Measurements from ENCODE around the gene CCDC50.

DNA sequence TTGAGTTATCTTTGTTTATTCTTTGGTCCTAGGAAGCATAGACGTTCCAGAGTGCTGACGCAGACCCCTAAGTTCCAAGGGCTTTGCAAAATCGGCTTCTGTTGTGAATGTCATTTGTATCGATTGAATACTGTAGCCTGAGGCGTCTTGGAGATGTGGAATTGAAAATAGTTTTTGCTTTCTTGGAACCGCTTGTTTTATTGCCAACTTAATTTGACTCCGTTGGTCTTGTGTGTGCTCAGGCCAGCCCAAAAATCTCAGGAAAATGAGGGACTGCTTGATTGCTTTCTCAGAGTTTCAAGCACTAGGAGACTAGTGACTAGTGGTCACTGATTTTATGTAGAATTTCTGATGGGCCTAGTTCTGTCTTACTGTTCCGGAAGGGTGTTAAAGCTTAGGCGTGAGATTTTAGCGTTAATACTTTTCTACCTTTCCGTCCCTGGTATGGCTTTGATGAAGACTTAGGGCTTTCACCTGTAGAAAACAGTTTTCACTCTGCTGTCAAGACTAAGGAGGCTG, 1.4 kb downstream of the CCDC50 start:
- TF ChIP-seq CTCF (IDR thresholded peaks at IDR 0.05) (no peak), POLR2AphosphoS5 (IDR thresholded peaks at IDR 0.05) (no peak)
